ENCODE measurements around the gene SLC26A1.

Gene SLC26A1

DNA sequence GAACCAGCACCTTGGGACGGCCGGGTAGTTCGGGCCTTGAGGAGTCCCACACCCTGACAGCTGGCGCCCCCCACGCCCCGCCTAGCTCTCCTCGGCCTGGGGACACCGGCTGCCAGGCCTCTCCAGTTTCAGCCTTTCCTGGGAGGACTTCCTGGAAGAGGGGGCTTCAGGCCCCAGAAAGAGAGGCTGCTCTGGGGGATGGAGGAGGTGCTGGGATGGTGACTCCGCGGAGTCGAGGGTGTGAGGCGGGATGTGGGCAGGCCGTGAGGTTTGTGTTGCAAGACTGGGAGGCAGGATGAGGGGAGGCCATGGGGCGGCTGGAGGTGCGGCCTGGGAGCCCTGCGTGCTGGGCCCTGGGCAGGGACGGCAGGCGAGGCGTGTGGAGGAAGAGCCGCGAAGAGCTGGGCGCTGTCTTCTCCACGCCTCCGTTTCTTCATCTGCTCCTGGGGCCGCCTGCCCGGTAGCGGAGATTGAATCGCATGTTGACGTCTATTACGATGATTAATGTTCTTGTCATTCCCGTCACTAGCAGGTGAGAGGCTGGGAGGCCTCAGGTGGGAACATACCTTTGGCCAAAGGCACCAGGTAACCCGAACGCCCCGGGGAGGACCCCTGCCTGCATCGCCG lies 17.3 kb upstream of the SLC26A1 start:
- Histone ChIP-seq H3K79me2 (ENCODE audit: insufficient read depth, low read length) (no peaks in the 10 kb centered on the region), H3K4me2 (ENCODE audit: low read length) (peak overlapping the region; percentile 76), H3K9me2 (ENCODE audit: low read depth, low read length) (no peaks in the 10 kb centered on the region), H3K4me3 (ENCODE audit: low read depth, low read length, poor library complexity, severe bottlenecking) (peak overlapping the region; percentile 56), H2AFZ (ENCODE audit: low read length) (no peak overlapping the region), H3K4me1 (ENCODE audit: insufficient read depth, low read length, severe bottlenecking) (peaks cover 12% of the 10 kb centered on the region), H3K27ac (ENCODE audit: low read depth, low read length, poor library complexity, severe bottlenecking) (no peak overlapping the region), H3K9me3 (ENCODE audit: low read length) (no peaks in the 10 kb centered on the region), H3K9ac (ENCODE audit: low read length) (no peak overlapping the region), H4K20me1 (ENCODE audit: insufficient read depth, low read length) (no peaks in the 10 kb centered on the region), H3K36me3 (ENCODE audit: insufficient read depth, low read length) (no peaks in the 10 kb centered on the region), H3K27me3 (ENCODE audit: insufficient read depth, low read length) (no peaks in the 10 kb centered on the region), H3F3A (ENCODE audit: insufficient read depth, low read length) (no peaks in the 10 kb centered on the region)
- TF ChIP-seq, protein P1, sequence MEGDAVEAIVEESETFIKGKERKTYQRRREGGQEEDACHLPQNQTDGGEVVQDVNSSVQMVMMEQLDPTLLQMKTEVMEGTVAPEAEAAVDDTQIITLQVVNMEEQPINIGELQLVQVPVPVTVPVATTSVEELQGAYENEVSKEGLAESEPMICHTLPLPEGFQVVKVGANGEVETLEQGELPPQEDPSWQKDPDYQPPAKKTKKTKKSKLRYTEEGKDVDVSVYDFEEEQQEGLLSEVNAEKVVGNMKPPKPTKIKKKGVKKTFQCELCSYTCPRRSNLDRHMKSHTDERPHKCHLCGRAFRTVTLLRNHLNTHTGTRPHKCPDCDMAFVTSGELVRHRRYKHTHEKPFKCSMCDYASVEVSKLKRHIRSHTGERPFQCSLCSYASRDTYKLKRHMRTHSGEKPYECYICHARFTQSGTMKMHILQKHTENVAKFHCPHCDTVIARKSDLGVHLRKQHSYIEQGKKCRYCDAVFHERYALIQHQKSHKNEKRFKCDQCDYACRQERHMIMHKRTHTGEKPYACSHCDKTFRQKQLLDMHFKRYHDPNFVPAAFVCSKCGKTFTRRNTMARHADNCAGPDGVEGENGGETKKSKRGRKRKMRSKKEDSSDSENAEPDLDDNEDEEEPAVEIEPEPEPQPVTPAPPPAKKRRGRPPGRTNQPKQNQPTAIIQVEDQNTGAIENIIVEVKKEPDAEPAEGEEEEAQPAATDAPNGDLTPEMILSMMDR (IDR thresholded peaks at IDR 0.05; ENCODE audit: low read length), result no peak
- no peak for TF ChIP-seq EZH2 (IDR thresholded peaks at IDR 0.05; ENCODE audit: borderline replicate concordance, low read length)

DNA sequence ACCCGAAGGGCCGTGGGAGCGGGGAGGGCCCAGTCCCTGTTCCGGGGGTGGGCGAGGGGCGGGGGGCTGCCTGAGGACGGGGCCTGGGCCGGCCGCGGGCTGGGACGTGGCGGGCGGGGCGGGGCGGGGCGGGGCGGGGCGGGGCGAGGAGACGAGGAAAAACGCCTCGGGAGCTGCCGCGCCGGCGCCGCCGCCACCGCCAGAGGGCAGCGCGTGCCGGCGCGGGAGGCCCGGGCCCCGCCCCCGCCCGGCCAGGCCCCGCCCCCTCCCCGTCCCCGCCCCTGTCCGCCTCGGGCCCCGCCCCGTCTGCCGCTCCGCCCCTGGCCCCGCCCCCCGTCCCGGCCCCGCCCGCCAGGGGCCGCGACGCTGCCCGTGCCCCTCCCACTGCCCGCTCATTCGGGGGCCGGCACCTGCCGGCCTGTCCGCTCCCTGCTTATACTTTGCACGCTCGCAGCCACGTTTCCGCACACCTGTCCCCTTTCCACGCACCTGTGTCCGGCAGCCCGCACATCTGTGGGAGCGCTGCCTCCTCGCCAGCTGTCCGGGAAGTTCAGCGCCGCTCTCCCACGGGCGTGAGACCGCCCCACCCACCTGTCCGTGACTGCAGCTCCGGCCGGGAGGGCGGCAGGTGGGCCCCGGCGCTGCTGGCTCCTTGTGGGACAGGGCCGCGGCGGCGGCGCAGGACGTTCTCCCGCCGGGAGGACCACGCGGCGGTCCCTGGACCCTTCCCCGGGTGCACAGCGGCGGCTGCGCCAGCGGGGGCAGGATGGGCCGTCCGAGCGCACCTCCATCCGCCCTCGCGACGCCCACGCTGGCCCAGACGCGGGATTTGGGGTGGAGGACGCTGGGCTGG lies 16.6 kb upstream of the SLC26A1 start:
- Histone ChIP-seq H3K9me3 (ENCODE audit: low read length) (no peaks in the 10 kb centered on the region), H3K36me3 (ENCODE audit: insufficient read depth, low read length) (no peaks in the 10 kb centered on the region), H4K20me1 (ENCODE audit: insufficient read depth, low read length) (no peaks in the 10 kb centered on the region), H3K27ac (ENCODE audit: low read depth, low read length, poor library complexity, severe bottlenecking) (no peak overlapping the region), H2AFZ (ENCODE audit: low read length) (no peak overlapping the region), H3F3A (ENCODE audit: insufficient read depth, low read length) (no peaks in the 10 kb centered on the region), H3K9me2 (ENCODE audit: low read depth, low read length) (no peaks in the 10 kb centered on the region), H3K4me2 (ENCODE audit: low read length) (peak overlapping the region; percentile 76), H3K27me3 (ENCODE audit: insufficient read depth, low read length) (no peaks in the 10 kb centered on the region), H3K79me2 (ENCODE audit: insufficient read depth, low read length) (no peaks in the 10 kb centered on the region), H3K4me3 (ENCODE audit: low read depth, low read length, poor library complexity, severe bottlenecking) (peak overlapping the region; percentile 60), H3K9ac (ENCODE audit: low read length) (peak overlapping the region; percentile 43; the same call in 1 of the 2 replicates), H3K4me1 (ENCODE audit: insufficient read depth, low read length, severe bottlenecking) (peaks cover 12% of the 10 kb centered on the region)
- TF ChIP-seq, protein P1 (IDR thresholded peaks at IDR 0.05; ENCODE audit: low read length), result no peak
- TF ChIP-seq EZH2 (IDR thresholded peaks at IDR 0.05; ENCODE audit: borderline replicate concordance, low read length), result no peak

GRCh38 chr4:1008840-1009541 lies 15.8 kb upstream of the SLC26A1 start:
- no peaks in the 10 kb centered on the region for H3K9me3 ChIP-seq (ENCODE audit: low read length)
- H3K4me2 ChIP-seq (ENCODE audit: low read length), result peak overlapping the region; percentile 72
- H3K9me2 ChIP-seq (ENCODE audit: low read depth, low read length), result no peaks in the 10 kb centered on the region
- H3K9ac ChIP-seq (ENCODE audit: low read length), result peak overlapping the region; percentile 43; the same call in 1 of the 2 replicates
- H3F3A ChIP-seq (ENCODE audit: insufficient read depth, low read length), result no peaks in the 10 kb centered on the region
- no peaks in the 10 kb centered on the region for H3K27me3 ChIP-seq (ENCODE audit: insufficient read depth, low read length)
- TF ChIP-seq, protein P1 (IDR thresholded peaks at IDR 0.05; ENCODE audit: low read length), result no peak
- TF ChIP-seq EZH2 (IDR thresholded peaks at IDR 0.05; ENCODE audit: borderline replicate concordance, low read length), result no peak
- H3K79me2 ChIP-seq (ENCODE audit: insufficient read depth, low read length), result no peaks in the 10 kb centered on the region
- no peaks in the 10 kb centered on the region for H3K36me3 ChIP-seq (ENCODE audit: insufficient read depth, low read length)
- no peak overlapping the region for H2AFZ ChIP-seq (ENCODE audit: low read length)
- no peaks in the 10 kb centered on the region for H4K20me1 ChIP-seq (ENCODE audit: insufficient read depth, low read length)
- peak overlapping the region; percentile 60 for H3K4me3 ChIP-seq (ENCODE audit: low read depth, low read length, poor library complexity, severe bottlenecking)
- H3K4me1 ChIP-seq (ENCODE audit: insufficient read depth, low read length, severe bottlenecking), result peaks cover 12% of the 10 kb centered on the region
- no peak overlapping the region for H3K27ac ChIP-seq (ENCODE audit: low read depth, low read length, poor library complexity, severe bottlenecking)
